Small intestine (tissue), 7 donors: ENCODE data around the gene STAT4. TPM values are rescaled to one million over a fixed set of nuclear protein-coding genes. Genes with fewer than 3 reads are reported as not detected.

Source experiments
- DNase-seq, 2 donors: peaks; one replicate each; pipeline versions ENCODE4 v3.0.0 to v3.0.0-alpha.2; 2013
- FAIRE-seq: peaks from 2 replicates; lab custom pipeline; 2012; peaks lifted over from hg19 to GRCh38; lab: Jason Lieb, UNC
- H3K27ac ChIP-seq, 3 donors: one replicate each; pipeline ENCODE4 v1.5.1; 2013; ENCODE audit warnings: low read length in 2 of 3, mild to moderate bottlenecking in 2 of 3, control low read depth in 1 of 3, inconsistent platforms in 1 of 3, low read depth in 1 of 3, moderate library complexity in 1 of 3
- H3K27me3 ChIP-seq, 3 donors: one replicate each; pipeline ENCODE4 v1.6.1; 2013; ENCODE audit warnings: low read length in 3 of 3, inconsistent platforms in 1 of 3; ENCODE audit not compliant: control insufficient read depth in 3 of 3, insufficient read depth in 3 of 3
- H3K36me3 ChIP-seq, 3 donors: one replicate each; pipeline ENCODE4 v1.6.1; 2013; ENCODE audit warnings: low read length in 3 of 3, inconsistent platforms in 1 of 3, low read depth in 1 of 3, mild to moderate bottlenecking in 1 of 3, moderate library complexity in 1 of 3; ENCODE audit not compliant: control insufficient read depth in 3 of 3, insufficient read depth in 2 of 3
- H3K4me1 ChIP-seq, 3 donors: one replicate each; pipeline ENCODE4 v1.6.1; 2013; ENCODE audit warnings: low read length in 2 of 3, inconsistent platforms in 1 of 3, low read depth in 1 of 3, mild to moderate bottlenecking in 1 of 3, moderate library complexity in 1 of 3; ENCODE audit not compliant: control insufficient read depth in 3 of 3, insufficient read depth in 2 of 3
- H3K4me3 ChIP-seq, 3 donors: one replicate each; pipeline ENCODE4 v1.5.1; 2013; ENCODE audit warnings: low read length in 3 of 3, control low read depth in 1 of 3, inconsistent platforms in 1 of 3, low read depth in 1 of 3, mild to moderate bottlenecking in 1 of 3, moderate library complexity in 1 of 3
- H3K9me3 ChIP-seq, 2 donors: one replicate each; pipeline ENCODE4 v1.6.1; 2013; ENCODE audit warnings: low read depth in 1 of 2, low read length in 1 of 2; ENCODE audit not compliant: control insufficient read depth in 2 of 2, insufficient read depth in 1 of 2
- WGBS, 3 donors: extraction: QIAGEN DNeasy Blood & Tissue Kit; methylation state at CpG; one replicate each; pipeline ENCODE4 v1.1.7; 2013; 5-methylcytosine and 5-hydroxymethylcytosine counted together
- polyA plus RNA-seq, 4 donors: library from polyadenylated mRNA; stranded (reverse) in 3 of 4; unstranded in 1 of 4; fragments of 200-250 nt in 3 of 4; fragments of 120-200 nt in 1 of 4; gene quantifications; one replicate each; pipeline versions ENCODE4 v1.2.1 to v1.2.3, GENCODE V29; 2013
- donor health status: healthy with polysubstance abuse.
- donor health status: control.
- donor health status: control.
- donor health status: Bipolar disorder and iron deficiency.
- donor health status: healthy.

The STAT4 gene
- polyA plus RNA-seq, 4 donors, result 1.0 to 2.8 (median 1.6) TPM

DNA sequence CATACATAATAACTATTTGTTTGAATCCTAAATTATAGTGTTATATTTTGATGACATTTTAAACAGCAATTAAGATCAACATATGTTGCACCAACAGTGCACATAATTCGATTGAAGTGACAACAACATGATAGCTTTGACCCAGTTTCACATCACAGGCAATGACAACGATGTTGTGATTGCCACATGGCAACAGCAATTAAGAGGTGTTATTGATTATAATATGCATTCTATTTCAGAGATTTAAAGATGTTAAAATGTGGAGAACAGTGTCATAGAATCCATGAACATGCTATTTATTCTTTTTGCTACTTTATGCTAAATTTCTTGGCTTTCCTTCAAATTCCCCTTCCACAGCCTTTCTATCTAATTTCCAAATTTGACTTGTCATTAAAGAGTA lies 68.5 kb downstream of the STAT4 start:
- no peak for DNase-seq
- Histone ChIP-seq H3K4me1 (no peaks in the 10 kb centered on the region), H3K4me3 (no peak overlapping the region), H3K9me3 (no peaks in the 10 kb centered on the region), H3K27ac (no peak overlapping the region), H3K27me3 (no peaks in the 10 kb centered on the region), H3K36me3 (no peaks in the 10 kb centered on the region)
- FAIRE-seq, result no peak
- WGBS, 3 donors, result 77 to 83% (median 78%) methylated on average over 2 of the region's 2 CpGs

DNA sequence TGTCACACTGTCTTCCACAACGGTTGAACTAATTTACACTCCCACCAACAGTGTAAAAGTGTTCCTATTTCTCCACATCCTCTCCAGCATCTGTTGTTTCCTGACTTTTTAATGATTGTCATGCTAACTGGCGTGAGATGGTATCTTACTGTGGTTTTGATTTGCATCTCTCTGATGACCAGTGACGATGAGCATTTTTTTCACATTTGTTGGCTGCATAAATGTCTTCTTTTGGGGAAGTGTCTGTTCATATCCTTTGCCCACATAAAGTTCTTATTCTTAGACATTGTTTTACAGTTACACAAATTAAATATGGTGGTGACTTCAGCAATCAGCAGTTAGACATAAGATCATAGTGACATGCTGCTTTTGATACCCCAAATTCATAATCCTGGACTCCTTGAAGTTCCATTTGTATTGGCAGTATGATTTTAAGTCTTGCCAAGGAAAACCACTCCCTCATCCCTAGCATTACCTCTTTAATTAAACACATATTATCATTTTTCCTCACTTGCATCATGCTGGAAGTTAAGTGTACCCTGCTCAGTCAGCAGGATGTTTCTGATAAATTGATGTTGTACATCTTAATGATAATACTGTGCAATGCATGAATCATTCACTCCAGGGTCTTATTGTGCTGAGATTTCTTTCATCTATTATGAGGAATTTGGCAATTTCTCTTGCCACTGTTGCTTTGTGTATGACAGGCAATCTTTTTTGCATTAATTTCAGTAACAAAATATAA lies 69.2 kb downstream of the STAT4 start:
- Histone ChIP-seq H3K9me3 (no peaks in the 10 kb centered on the region), H3K4me3 (no peak overlapping the region), H3K36me3 (no peaks in the 10 kb centered on the region), H3K27ac (no peak overlapping the region), H3K4me1 (no peaks in the 10 kb centered on the region), H3K27me3 (no peaks in the 10 kb centered on the region)
- no peak for DNase-seq
- FAIRE-seq, result no peak
- WGBS, 3 donors, result 63 to 76% (median 63%) methylated on average over 3 of the region's 3 CpGs

DNA sequence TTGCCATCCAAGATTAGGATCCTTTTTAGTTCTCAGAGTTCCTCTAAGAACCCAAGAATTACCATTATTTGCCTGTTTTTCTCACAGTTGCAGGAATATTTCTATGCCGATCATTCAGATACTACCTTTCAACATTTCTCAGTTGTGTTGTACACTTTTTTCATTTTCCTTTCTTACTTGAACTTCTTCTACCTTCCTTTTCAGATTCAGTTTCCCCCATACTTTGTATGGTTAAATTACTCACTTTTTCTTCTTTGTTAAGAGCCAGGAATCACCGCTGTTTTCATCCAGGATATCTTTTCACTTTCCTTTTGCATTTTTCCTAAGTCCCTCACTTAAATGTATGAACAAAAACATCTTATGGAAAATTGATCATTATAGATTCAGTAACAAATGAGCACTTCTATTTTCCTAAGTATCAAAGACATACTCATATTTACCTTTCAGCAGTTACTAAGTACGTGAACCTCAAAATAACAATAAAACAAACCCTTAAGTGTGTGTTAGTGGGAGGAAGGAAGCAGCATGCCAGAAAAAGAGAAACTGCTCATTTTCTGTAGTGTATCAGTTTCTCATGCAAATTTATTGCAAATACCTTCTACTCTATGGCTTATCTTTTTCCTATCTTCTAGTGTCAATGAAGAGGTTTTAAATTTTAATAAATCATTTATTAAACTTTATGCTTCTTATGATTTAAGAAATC lies 72.5 kb downstream of the STAT4 start:
- no peaks in the 10 kb centered on the region for H3K4me1 ChIP-seq
- 68 to 80% (median 78%) methylated on average over 3 of the region's 3 CpGs for WGBS, 3 donors
- H3K36me3 ChIP-seq, result no peaks in the 10 kb centered on the region
- no peak overlapping the region for H3K4me3 ChIP-seq
- H3K27ac ChIP-seq, result no peak overlapping the region
- no peaks in the 10 kb centered on the region for H3K9me3 ChIP-seq
- FAIRE-seq (no peak), DNase-seq (no peak)
- no peaks in the 10 kb centered on the region for H3K27me3 ChIP-seq

DNA sequence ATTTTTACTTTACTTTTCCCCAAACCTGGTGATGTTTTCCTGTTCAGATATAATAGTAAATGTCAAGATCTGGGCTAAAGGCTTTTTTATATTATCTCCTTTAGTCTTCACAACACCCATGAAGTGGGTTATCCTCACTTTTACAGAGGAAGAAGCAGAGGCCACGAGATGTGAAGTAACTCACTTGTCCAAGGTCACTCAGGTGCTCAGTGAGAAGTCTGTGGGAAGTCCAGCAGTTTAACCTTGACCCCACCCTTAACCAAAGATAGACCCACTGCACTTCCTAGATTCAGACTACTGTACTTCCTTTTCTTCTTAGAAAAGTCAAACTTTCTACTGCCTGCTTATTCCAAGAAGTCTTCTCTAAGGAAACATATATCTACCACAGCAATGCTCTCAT lies 80.5 kb downstream of the STAT4 start:
- H3K36me3 ChIP-seq, result no peaks in the 10 kb centered on the region
- H3K4me1 ChIP-seq, result no peaks in the 10 kb centered on the region
- no peak overlapping the region for H3K27ac ChIP-seq
- no peak for DNase-seq
- no peaks in the 10 kb centered on the region for H3K27me3 ChIP-seq
- no peaks in the 10 kb centered on the region for H3K9me3 ChIP-seq
- FAIRE-seq, result no peak
- WGBS, 3 donors, result 33 to 52% (median 38%) methylated on average over 1 of the region's 1 CpG
- no peak overlapping the region for H3K4me3 ChIP-seq

DNA sequence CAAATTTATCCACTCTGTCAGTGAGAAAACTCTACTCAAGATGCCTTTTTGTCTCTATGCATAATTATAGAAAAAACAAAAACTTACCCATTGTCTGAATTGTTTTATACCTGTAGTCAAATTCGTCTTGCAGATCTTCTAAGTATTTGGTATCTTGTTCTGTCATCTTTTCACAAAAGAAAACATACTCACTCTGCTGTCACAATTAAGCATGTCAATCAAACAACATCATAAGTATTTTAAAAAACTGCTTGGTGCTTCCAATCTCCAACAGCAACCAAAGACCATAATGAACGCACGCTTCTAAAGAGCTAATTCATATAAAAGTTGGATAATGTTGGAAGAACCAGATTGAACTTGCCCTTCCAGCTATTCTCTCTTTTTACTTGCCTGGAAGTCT lies 81.2 kb downstream of the STAT4 start:
- Histone ChIP-seq H3K27me3 (no peaks in the 10 kb centered on the region), H3K4me1 (no peaks in the 10 kb centered on the region), H3K4me3 (no peak overlapping the region), H3K27ac (no peak overlapping the region), H3K36me3 (no peaks in the 10 kb centered on the region), H3K9me3 (no peaks in the 10 kb centered on the region)
- 91 to 97% (median 92%) methylated on average over 3 of the region's 3 CpGs for WGBS, 3 donors
- FAIRE-seq (no peak), DNase-seq (no peak)

DNA sequence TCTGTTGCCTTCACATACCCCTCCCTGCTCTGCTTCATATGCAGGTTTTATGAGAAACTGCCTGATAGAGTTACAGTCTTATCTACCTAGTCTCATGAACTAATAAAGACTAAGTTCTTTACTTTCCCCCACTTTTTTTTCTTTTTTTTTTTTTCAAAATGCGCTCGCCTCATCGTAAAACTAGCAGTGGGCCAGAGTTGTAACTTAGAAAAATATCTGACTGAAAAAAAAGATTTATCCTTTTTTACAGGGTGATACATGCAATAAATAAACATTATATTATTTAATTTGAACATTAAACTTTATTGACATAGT lies 83.9 kb downstream of the STAT4 start:
- FAIRE-seq, result no peak
- Histone ChIP-seq H3K9me3 (no peaks in the 10 kb centered on the region), H3K4me1 (no peaks in the 10 kb centered on the region), H3K27ac (no peak overlapping the region), H3K36me3 (no peaks in the 10 kb centered on the region), H3K27me3 (no peaks in the 10 kb centered on the region), H3K4me3 (no peak overlapping the region)
- WGBS, 3 donors, result 92 to 98% (median 96%) methylated on average over 3 of the region's 3 CpGs
- no peak for DNase-seq

DNA sequence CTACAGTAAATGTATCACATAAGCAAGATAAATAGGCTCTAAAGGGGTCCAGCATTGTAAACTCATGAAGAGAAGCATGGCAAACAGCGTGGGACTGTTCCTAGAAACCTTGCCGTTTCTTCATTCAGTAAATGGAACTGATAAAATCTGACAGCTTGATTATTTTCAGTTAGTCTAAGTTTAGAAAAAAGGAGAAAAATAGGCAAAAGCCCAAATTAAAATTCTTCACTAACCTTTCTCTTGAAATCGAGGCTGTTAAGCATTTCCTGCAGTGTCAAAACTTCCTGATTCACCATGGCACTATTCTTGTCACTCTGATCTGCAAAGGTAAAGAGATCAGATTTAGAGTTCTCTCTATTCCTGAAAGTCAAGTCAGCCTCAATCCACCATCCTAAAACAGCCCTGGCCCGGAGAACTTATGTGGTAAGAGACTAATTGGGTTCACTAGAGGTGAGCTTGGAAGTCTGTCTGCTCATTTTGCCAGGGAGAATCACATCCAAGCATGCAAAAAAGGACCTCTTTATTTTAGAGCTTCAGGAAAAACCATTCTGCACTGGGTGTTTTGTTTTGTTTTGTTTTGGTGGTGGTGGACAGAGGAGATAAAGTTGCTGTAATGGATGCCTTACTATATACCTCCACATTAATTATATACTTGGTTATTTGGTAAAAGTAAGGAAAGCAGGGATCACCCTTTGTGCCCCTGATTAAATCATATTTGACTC lies 84.4 kb downstream of the STAT4 start:
- Histone ChIP-seq H3K27ac (no peak overlapping the region), H3K9me3 (no peaks in the 10 kb centered on the region), H3K4me1 (no peaks in the 10 kb centered on the region), H3K27me3 (no peaks in the 10 kb centered on the region), H3K4me3 (no peak overlapping the region), H3K36me3 (no peaks in the 10 kb centered on the region)
- no peak for FAIRE-seq
- DNase-seq, result no peak
- 39 to 56% (median 44%) methylated on average over 4 of the region's 4 CpGs for WGBS, 3 donors

DNA sequence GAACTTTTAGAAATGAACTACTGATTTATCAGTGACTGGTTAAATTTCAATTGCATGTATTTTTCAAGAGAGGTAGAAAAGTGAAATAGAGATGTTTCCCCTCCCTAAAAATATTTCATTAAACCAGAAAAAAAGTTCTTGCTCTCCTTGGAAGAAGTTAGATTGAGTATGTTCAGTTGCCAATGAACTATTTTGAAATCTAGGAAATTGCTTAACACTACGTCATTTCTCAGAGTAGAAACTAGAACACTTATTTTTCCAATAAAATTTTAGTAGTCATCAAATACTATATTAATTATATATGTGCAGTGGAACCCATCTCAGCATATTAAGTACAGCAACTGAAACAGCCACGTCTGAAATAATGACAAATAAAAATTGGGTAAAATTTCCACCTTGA lies 85.0 kb downstream of the STAT4 start:
- no peaks in the 10 kb centered on the region for H3K4me1 ChIP-seq
- H3K27me3 ChIP-seq, result no peaks in the 10 kb centered on the region
- no peak overlapping the region for H3K4me3 ChIP-seq
- no peaks in the 10 kb centered on the region for H3K9me3 ChIP-seq
- no peak overlapping the region for H3K27ac ChIP-seq
- 59 to 84% (median 61%) methylated on average over 2 of the region's 2 CpGs for WGBS, 3 donors
- FAIRE-seq (no peak), DNase-seq (no peak)
- H3K36me3 ChIP-seq, result no peaks in the 10 kb centered on the region
